Measurements from ENCODE around the gene MIB1.

The MIB1 gene

DNA sequence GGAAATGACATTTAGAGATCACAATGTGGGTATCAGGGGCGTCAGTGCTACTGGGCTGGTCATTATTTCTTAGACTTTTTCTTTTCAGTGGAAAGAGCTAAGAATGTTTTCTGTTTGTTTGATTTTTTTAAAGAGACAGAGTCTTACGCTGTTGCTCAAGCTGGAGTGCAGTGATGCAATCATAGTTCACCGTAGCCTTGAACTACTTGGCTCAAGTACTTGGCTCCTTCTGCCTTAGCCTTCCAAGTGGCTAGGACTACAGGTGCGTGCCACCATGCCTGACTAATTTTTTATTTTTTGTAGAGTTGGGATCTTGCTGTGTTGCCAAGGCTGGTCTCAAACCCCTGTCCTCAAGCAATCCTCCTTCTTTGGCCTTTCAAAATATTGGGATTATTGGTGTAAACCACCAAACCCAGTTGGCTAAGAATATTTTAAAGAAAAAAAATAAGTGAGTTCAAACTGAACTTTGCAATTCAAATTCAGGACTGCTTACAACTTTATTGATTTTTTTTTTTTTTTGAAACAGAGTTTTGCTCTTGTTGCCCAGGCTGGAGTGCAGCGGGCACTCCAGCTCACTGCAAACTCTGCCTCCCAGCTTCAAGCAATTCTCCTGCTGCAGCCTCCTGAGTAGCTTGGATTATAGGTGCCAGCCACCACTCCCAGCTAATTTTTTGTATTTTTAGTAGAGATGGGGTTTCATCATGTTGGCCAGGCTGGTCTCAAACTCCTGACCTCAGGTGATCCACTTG lies 154.2 kb downstream of the MIB1 start:
- DNase-seq (ENCODE audit: low read depth in 2 of 2): no peak

DNA sequence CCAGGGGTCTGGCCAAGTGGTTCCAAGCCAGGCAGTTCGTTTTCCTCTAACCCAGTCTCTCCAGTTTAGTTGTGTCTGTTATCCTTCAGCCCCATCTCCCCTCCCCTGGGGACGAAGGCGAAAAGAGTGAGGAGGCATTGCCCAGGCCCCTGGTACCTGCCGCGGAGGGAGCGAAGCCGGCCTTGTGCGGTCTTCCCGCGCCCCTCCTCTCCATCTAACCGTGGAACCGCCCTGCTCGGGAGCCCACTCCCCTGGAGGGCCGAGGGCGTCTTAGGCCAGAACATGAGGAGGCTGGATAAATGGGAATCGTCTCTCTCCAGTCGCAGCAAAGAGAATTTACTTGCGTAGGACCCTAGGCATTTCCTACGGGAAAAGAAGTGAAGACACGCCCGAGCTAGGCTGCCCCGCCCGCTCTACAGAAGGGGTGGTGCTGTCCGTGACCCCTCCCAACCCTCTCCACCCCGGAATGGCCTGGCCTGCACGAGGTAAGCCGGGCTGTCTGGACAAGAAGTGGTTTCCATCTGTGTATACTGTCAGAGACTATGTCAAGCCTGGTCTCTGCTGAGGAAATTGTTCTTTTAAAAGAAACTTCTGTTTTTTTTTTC lies 156.2 kb downstream of the MIB1 start:
- no peak for DNase-seq (ENCODE audit: low read depth in 2 of 2)

DNA sequence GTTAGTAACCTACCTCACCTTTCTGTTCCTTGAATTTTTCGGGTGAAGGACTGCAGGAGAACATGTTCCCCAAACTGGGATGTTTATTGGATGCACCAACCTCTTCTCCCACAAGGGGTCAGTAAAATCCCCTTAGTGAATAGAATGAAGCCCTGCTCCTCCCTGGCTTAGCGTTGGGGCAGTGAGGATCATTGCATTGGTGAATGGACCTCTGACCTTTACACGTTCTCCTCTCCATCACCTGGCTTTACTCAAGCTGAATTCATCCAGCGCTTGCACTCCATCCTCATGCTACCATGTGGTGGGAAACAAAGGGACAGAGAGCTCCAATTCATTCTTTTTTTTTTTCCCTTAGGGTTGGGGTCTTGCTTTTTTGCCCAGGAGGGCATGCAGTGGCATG lies 157.2 kb downstream of the MIB1 start:
- DNase-seq (ENCODE audit: low read depth in 2 of 2): peak; percentile 2 to 14

DNA sequence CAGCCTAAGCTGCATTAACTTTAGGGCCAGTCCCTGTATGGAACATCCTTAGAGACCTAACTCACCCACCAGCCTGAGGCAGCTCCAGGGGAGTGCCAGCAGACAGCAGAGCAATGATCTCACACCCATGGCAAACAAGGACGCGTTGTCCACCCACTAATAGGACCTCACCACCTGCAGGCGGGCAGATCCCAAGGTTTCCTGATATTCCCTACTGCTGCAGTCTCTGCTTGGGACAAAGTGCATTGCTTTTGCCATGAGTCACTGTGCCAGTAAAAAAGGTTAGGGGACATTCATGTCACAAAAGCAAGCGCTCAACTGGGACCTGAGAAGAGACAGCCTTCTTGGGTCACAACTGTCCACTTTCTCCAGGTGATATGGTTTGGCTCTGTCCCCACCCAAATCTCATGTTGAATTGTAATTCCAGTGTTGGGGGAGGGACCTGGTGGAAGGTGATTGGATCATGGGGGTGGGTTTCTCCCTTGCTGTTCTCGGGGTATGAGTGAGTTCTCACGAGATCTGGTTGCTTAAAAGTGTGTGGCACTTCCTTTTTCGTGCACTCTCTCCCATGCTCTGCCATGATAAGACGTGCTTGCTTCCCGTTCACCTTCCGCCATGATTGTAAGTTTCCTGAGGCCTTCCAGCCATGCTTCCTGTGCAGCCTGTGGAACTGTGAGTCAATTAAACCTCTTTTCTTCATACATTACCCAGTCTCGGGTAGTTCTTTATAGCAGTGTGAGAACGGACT lies 160.2 kb downstream of the MIB1 start:
- no peak for DNase-seq (ENCODE audit: low read depth in 2 of 2)

DNA sequence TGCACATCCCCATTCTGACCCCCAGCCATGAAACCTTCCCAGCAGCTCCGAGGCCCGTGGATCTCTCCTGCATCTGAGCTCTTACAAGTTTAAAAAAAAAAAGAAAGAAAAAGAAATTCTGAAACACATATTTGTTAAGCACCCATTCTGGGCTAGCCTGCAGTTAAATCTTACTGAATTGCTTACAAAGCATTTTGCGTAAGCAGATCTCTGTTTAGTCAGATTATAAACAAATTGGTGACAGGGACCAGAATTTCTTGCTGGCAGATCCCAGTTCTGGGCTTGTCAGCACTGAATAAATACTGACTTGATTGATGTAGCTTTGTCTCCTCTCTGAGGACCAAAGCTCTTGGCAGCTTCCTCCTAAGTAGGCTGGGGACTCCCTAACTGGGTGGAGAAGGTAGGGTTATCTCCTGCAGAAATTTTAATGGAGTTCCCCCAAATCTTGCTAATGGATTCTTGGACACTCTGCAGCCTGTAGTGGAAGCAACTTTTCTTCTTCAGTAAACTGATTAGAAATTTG lies 160.9 kb downstream of the MIB1 start:
- DNase-seq (ENCODE audit: low read depth in 2 of 2): no peak

DNA sequence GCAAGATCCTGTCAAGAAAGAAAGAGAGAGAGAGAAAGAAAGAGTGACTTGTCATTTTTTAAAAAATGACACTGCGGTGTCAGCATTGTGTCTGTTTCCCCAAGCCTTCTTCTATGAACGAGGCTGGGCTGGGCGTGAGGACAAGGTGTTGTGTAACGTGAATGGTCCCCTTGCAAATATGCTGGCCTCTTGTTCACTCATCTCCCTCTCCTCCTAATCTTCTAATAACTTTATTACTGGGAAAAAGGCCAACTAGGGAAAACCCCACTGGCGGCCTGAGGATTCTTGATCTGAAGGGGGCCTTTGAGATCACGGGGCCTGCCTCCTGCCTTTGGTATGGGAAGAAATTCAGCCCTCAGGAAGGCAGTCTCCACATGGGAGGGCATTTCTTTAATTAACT lies 163.1 kb downstream of the MIB1 start:
- DNase-seq (ENCODE audit: low read depth in 2 of 2): no peak

DNA sequence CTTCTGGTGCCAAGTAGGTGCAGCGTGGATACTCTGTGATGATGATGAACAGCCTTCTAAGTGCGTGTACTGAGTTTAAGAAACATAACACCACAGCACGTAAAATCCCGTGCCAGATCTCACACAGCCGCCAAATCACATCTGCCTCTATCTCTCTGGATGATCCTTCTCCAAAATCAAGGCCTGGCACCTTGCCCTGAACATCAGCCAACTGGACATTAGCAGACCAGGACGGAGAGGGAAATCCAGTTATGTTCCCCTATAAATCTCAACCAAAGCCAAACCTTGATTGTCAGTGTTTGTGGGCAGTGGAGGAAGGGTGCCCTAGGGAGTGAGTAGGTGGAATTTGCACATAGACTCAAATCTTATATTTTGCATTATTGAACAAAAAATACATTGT lies 164.3 kb downstream of the MIB1 start:
- no peak for DNase-seq (ENCODE audit: low read depth in 2 of 2)

DNA sequence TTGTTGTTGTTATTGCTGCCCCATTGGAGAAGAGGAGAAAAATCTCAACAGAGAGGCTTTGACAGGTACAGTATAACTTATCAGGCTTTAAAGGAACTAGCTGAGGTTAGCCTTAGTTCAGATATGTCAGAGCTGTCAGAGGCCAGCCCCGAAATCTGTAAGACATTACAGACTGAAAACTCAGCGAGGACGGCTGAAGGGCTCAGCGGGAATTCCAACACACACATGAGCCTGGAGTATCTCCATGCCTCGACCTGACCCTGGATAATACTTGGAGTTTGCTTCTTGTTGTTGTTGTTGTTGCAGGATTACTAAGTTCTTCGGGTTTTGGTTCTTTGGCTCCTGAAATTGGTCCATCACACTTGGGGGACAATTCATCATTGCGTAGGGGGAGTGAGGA lies 166.9 kb downstream of the MIB1 start:
- no peak for DNase-seq (ENCODE audit: low read depth in 2 of 2)

DNA sequence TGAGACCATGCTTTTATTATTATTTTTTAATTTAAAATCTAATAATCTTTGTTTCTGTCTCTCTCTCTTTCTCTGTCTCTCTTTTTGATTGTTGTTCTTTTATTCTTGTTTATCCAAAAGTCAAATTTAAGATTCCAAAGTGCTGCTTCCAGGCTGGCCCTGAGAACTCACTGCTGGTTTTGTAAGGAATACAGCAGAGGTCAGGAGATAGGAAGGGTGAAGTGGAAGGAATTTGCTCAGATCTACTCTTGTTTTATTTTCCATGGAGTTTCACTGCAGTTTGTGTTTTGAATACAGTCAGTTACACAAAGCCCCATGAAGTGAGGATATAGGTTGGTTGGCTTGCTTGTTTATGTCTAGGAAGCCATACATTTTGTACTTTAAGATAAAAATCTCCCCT lies 168.1 kb downstream of the MIB1 start:
- no peak for DNase-seq (ENCODE audit: low read depth in 2 of 2)

DNA sequence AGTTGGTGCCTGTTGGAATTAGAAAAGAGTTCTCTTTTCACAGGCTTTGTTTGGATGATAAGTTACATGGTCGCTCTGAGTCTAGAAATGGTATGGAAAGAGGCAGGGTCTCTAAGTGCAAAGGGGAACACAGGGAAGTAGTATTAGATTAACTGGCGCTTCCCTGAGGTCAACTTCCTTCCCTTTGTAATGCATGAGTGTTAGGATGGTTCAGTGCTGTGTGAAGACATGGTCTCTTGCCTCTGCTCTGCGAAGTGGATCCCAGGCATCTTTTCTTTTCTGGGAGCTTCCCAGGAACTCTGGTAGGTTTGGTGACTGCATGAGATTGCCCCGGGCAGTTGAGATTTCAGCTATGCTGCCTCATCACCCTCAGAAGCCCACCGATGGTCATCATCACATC lies 170.3 kb downstream of the MIB1 start:
- no peak for DNase-seq (ENCODE audit: low read depth in 2 of 2)

DNA sequence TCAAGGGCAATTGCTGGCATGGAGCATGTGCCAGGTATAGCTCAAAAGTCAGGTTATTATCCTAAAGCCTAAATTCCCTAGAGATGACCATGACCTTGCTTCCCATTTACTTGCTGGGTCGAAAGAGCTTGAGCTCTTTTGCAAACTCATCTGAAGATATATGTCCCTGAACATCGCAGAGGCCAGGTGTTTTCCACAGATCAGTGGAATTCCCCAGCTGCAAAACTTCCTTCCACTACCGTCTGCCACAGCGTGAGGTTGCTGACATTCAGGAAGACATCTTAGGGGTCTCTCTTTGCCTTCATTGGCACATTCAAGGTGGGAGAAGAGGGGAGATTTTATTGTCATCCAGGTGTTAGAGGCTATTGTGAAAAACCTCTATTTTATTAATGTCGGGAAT lies 171.0 kb downstream of the MIB1 start:
- no peak for DNase-seq (ENCODE audit: low read depth in 2 of 2)

DNA sequence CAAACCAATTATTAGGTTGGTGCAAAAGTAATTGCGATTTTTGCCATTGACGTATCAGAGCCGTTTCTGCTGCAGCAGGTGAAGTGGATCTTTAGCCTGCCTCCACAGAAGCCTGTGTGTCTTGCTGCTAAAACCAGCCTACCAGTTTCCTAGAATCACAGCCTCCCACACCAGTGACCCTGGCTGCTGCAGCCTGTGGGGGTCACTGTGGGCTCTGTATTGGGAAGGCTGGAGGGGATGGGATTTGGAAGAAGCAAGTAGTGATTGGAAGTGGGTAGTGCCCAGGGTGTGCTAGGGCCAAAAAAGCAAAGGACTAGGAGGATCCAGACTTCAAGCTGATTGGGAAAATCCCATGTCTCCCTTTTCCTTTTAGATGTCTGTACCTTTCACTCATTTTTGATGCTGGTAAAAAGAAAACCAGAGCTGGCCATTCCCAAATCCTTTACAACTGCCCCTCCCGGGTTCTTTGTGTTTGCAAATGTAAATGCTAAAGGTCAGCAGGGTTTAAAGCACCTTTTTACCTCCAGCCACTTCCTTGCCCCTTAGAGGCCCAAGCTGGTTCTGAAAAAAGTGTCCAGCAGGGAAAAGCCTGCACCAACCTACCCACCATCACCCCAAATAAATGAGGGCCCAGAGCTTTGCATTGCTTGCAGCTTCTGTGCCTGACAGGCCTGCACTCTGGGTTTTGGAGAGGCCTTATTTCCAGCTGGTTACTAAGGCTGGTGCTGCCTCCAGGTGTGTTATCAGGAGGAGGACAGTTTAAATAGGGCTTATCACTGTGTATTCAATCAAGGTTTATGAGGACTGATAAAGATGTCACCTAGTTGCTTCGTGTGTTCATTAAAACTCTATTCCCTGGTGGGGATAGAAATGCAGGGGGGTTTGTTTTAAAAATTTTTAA lies 172.0 kb downstream of the MIB1 start:
- no peak for DNase-seq (ENCODE audit: low read depth in 2 of 2)

DNA sequence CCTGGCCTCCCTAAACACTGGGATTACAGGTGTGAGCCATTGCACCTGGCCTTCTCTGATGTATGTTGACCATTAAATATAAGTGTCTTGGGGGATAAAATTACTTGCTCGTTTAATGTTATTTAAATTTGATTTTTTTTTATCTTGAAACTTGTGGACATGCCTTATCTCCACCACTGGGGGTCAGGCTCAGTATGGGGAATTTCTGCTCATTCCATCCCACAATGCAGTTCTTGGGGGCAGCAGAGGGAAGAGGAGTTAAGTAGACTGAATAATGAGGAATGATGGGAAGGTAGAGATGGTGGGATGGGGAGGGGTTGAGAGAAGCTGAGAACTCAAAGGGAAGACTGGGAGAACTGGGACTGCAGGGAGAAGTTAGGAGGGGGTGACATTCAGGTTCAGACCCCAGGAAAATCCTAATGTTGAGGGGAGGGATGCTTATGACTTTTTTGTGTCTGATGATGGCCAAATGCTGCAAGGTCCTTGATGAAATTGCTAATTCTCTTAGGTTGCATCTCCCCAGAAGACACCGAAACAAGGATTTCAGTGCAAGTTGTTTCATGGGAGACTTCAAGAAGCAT lies 174.2 kb downstream of the MIB1 start:
- no peak for DNase-seq (ENCODE audit: low read depth in 2 of 2)

DNA sequence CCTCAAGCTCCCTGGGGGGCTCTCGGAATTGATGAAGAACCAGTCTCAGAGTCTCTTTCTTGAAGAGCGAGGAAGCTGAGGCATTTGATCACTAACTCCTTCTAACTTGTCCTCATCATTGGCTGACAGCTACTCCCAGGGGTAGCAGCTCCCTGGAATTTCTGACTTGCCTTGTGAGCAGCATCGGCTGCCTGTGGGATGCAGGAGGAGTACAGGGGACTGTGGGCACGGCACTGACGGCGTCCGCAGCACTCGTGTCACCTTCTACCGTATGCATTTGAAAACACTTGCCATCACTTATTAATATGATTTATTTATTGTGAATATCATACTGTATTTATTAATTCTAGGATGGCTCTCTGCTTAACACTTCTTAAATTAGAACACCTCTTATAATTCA lies 175.0 kb downstream of the MIB1 start:
- DNase-seq (ENCODE audit: low read depth in 2 of 2): no peak

DNA sequence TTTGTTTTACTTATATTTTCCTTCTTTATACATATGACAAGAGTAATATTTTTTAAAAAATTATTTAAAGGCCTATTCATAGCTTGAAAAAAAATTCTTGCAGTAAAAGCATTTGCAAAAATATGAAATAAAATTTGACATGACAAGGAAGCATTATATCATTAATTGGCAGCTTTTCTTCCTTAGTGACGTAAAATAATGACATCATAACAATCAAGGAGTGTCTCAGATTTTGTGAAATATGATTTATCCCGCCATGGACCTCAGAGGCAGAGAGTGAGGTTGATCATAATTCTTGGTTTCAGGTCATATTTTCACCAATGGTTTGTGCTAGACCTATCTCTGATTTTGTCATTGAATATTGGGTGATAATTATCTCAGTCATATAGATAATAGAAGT lies 176.0 kb downstream of the MIB1 start:
- DNase-seq (ENCODE audit: low read depth in 2 of 2): no peak

DNA sequence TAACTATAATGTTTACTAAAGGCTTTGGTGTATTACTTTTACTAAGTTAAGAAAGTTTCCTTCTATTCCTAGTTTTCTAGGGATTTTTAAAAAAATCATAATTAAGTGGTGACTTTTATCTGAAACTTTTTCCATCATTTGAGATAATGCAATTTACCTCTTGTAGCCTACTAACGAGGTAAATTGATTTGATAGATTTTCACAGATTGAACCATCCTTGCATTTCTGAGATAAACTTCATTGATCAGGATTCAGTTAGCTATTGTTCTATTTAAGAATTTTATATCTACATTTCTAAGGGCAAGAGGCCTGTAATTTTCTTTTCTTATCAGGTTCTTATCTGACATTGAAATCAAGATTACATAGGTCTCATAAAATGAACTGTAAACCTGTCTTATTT lies 178.1 kb downstream of the MIB1 start:
- DNase-seq (ENCODE audit: low read depth in 2 of 2): no peak

Data from stimulated activated CD4-positive, alpha-beta T cell treated with anti-CD3 and anti-CD28 coated beads, Interleukin-4, amount 100 ng/mL, for 48 hours (primary cell).